Measurements from ENCODE around the gene GAL3ST3.

GRCh38 chr11:66051371-66051765, 2.4 kb upstream of the GAL3ST3 start:
- TF ChIP-seq CTCF (conservative IDR thresholded peaks at IDR 0.05 in 1 of 2, IDR thresholded peaks at IDR 0.05 in 1 of 2; ENCODE audit: extremely low read depth in 1 of 2, insufficient read depth in 1 of 2, low read depth in 1 of 2, low read length in 2 of 2) (no peak), EZH2 (IDR thresholded peaks at IDR 0.05; ENCODE audit: borderline replicate concordance, low read length) (no peak)

Measured in mammary epithelial cell (primary cell).